Measurements from ENCODE around the gene NRG4. TPM values are rescaled to one million over a fixed set of nuclear protein-coding genes. Genes with fewer than 3 reads are reported as not detected.
"Not testable (repeated sequence)": the region's sequence is repeated elsewhere in the genome, so short reads cannot be mapped to it uniquely, and the experiment has no call there.

The NRG4 gene
- total and polyA plus RNA-seq, 8 donors = 0.32 to 3.7 (median 2.3) TPM

DNA sequence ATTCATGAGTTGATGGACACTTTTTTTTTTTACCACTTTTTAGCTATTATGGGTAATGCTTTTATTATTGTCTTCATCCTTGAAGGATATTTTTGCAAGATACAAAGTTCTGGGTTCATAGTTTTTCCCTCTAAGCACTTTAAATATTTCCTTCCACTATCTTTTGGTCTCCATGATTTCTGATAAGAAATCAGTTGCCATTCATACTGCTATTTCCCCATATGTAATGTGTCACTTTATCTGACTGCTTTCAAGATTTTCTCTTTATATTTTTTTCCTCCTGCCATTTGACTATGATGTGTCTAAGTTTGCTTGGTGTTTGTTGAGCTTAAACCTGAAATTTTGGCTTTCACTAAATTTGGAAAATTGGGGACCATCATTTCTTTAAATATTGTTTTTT lies 19.3 kb downstream of the NRG4 start:
- Histone ChIP-seq H3K4me3 (no peak overlapping the region), H3K36me3 (no peaks in the 10 kb centered on the region), H3K27ac (no peak overlapping the region), H3K9me3 (peaks cover 0 to 10% of the 10 kb centered on the region in 2 donors), H3K27me3 (no peaks in the 10 kb centered on the region), H3K4me1 (no peaks in the 10 kb centered on the region)
- ATAC-seq (no peak), DNase-seq (no peak)
- TF ChIP-seq, protein P1, sequence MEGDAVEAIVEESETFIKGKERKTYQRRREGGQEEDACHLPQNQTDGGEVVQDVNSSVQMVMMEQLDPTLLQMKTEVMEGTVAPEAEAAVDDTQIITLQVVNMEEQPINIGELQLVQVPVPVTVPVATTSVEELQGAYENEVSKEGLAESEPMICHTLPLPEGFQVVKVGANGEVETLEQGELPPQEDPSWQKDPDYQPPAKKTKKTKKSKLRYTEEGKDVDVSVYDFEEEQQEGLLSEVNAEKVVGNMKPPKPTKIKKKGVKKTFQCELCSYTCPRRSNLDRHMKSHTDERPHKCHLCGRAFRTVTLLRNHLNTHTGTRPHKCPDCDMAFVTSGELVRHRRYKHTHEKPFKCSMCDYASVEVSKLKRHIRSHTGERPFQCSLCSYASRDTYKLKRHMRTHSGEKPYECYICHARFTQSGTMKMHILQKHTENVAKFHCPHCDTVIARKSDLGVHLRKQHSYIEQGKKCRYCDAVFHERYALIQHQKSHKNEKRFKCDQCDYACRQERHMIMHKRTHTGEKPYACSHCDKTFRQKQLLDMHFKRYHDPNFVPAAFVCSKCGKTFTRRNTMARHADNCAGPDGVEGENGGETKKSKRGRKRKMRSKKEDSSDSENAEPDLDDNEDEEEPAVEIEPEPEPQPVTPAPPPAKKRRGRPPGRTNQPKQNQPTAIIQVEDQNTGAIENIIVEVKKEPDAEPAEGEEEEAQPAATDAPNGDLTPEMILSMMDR (IDR thresholded peaks at IDR 0.05) = no peak
- intact Hi-C loops (cut with DNase I) = no loop called here

DNA sequence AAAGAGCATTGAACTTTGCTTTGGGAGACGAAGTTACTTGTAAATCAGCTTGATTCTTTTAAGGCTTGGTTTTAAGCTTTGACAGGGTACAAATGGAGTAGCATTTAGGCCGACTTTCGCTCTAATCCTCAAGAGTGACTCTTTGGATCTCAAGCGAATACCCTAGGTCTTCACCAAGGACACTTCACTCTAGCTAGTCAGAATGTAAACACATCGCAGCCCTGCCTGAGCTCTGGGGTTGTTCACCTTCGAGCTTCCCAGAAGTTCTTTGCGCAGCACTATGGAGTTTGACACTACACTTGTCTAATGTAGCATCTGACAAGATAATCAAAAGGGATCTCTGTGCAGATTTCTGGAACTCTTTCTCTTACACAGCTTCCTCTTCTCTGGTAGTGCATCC lies 22.3 kb downstream of the NRG4 start:
- intact Hi-C loops (cut with DNase I) = no loop called here
- Histone ChIP-seq H3K4me3 (no peak overlapping the region), H3K9me3 (peaks cover 0 to 10% of the 10 kb centered on the region in 2 donors), H3K27me3 (no peaks in the 10 kb centered on the region), H3K27ac (no peak overlapping the region), H3K4me1 (no peaks in the 10 kb centered on the region), H3K36me3 (no peaks in the 10 kb centered on the region)
- DNase-seq = no peak
- no peak for ATAC-seq
- TF ChIP-seq, protein P1 (IDR thresholded peaks at IDR 0.05) = no peak

DNA sequence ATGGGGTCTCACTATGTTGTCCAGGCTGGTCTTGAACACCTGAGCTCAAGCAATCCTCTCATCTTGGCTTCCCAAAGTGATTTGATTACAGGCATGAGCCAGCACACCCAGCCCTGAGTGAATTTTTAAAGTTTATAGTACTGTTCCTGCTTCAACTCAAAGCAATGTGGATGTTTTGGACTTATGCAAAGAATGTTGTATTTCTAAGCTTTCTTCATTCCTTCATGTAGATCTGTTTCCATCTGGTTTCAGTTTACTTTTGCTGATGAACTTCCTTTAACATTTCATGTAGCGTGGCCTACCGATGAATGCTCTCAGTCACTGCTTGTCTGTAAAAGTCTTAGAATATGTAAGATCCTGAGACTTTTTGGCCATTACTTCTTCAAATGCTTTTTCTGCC lies 23.2 kb downstream of the NRG4 start:
- no peaks in the 10 kb centered on the region for H3K4me1 ChIP-seq
- H3K27me3 ChIP-seq = no peaks in the 10 kb centered on the region
- no peak overlapping the region for H3K4me3 ChIP-seq
- TF ChIP-seq, protein P1 (IDR thresholded peaks at IDR 0.05) = no peak
- no peaks in the 10 kb centered on the region for H3K36me3 ChIP-seq
- intact Hi-C loops (cut with DNase I) = no loop called here
- no peak for DNase-seq
- no peak overlapping the region for H3K27ac ChIP-seq
- H3K9me3 ChIP-seq = peaks cover 0 to 10% of the 10 kb centered on the region in 2 donors
- no peak for ATAC-seq

DNA sequence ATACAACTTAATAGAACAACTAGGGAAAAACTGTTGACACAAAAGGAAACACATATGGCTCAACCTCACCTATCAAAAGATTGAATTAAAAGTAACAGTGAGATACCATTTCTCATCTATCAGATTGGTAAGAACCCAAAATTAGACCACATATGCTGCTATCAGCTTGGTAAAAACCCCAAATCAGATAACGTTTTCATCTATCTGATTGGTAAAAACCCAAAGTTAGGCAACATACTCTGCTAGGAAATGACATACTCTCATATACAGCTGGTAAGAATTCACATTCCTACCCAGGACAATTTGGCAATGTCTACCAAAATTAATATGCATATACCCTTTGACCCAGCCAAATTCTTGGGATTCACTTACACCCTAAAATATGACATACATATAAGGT lies 26.3 kb downstream of the NRG4 start:
- H3K36me3 ChIP-seq = no peaks in the 10 kb centered on the region
- ATAC-seq = no peak
- TF ChIP-seq, protein P1 (IDR thresholded peaks at IDR 0.05) = no peak
- H3K27ac ChIP-seq = no peak overlapping the region
- no peaks in the 10 kb centered on the region for H3K9me3 ChIP-seq
- no peaks in the 10 kb centered on the region for H3K4me1 ChIP-seq
- H3K4me3 ChIP-seq = no peak overlapping the region
- intact Hi-C loops (cut with DNase I) = no loop called here
- no peaks in the 10 kb centered on the region for H3K27me3 ChIP-seq
- DNase-seq = no peak

DNA sequence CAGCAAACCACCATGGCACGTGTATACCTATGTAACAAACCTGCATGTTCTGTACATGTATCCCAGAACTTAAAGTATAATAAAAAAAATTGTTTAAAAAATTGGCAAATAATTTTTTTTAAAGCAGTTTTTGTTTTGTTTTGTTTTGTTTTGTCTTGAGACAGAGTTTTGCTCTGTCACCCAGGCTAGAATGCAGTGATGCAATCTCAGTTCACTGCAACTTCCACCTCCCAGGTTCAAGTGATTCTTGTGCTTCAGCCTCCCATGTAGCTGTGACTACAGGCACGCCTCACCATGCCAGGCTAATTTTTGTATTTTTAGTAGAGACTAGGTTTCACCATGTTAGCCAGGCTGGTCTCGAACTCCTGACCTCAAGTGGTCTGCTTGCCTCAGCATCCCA lies 27.5 kb downstream of the NRG4 start:
- H3K9me3 ChIP-seq; H3K36me3 ChIP-seq; ATAC-seq; intact Hi-C loops (cut with DNase I); H3K27me3 ChIP-seq; H3K4me3 ChIP-seq; DNase-seq; H3K27ac ChIP-seq; H3K4me1 ChIP-seq: not testable (repeated sequence)

DNA sequence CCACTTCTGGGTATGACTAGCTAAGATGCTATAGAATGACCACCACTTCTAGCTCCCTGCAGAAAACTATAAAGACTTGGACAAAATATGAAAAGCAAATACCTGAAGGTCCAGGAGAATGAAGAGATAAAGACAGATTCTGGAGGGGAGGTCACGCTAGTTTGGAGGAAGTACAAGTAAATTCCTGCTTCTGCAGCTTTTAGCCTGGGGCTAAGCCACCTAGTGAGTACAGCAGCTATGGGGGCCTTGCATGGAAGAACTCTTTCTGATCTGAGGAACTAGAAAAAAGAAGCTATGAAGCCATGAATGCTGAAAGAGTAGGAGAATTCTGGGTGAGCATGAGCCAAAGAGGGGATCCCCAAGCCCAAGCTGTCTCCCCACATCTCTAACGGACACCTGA lies 29.8 kb downstream of the NRG4 start:
- intact Hi-C loops (cut with DNase I) = no loop called here
- Histone ChIP-seq H3K27ac (no peak overlapping the region), H3K4me1 (no peaks in the 10 kb centered on the region), H3K4me3 (no peak overlapping the region), H3K27me3 (peaks cover 3 to 4% of the 10 kb centered on the region in 2 donors), H3K9me3 (no peaks in the 10 kb centered on the region), H3K36me3 (no peaks in the 10 kb centered on the region)
- TF ChIP-seq, protein P1 (IDR thresholded peaks at IDR 0.05) = no peak
- no peak for DNase-seq
- ATAC-seq = no peak

Data from left lung (tissue), 10 donors.